Stimulated activated CD4-positive, alpha-beta T cell treated with anti-CD3 and anti-CD28 coated beads, Interleukin-15, amount 100 ng/mL, for 1 hour (primary cell): ENCODE measurements around the gene NELFA.

Experiments used
- DNase-seq, 2 donors: peaks; one replicate each; pipeline ENCODE4 v3.0.0-alpha.2; 2020; ENCODE audit warnings: low read depth in 1 of 2, low spot score in 1 of 2

Gene NELFA

GRCh38 chr4:1939664-1940509 is 68.9 kb downstream of the NELFA start:
- DNase-seq: no peak

- no peak for DNase-seq
These were observed 70.7 kb downstream of the NELFA start for GRCh38 chr4:1938027-1938426.

DNA sequence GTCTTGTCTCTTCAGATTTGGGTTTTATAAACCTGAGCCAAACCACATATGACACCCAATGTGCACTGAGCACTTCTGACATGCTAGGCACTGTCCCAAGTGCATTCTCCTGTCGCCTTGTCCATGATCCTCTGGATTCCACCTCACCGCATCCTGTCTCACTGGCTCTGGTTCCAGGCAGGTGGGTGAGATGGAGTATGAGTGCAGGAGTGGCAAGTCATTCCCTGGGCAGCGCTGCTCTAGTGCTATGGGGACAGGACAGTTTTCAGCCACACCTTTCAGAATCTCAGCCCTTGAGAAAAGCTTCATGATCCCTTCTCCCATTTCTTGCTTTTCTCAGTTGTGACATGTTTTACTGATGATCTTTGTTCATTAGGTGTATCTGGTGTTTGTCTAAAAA is 71.2 kb downstream of the NELFA start:
- DNase-seq: no peak

DNA sequence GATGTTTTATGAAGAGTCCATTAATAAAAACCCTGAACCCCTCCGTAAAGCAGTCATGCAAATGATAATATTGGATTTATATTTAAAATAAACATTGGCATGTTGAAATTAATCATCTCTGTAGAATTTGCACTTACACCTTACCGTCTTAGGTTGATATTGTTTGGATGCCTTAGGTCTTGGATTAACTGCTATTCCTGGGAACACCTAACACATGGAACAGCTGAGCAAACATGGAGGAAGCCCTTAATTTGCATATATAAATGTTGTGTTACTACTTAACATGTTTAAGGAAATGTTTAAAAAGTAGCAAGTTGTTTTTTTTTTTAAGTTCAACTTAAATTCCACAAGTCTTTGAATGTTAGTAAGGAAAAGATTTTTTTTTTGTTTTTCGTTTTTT is 75.1 kb downstream of the NELFA start:
- DNase-seq: no peak

- DNase-seq: no peak
These were observed 76.0 kb downstream of the NELFA start for GRCh38 chr4:1932736-1933135.
